Skeletal muscle tissue (tissue), 4 donors: ENCODE measurements around the gene LRRC45. TPM values are rescaled to one million over a fixed set of nuclear protein-coding genes. Genes with fewer than 3 reads are reported as not detected.

Source experiments
- H3K27ac ChIP-seq: one replicate; pipeline ENCODE4 v1.7.0; 2013; ENCODE audit warnings: mild to moderate bottlenecking, low read depth, low read length, inconsistent platforms
- H3K27me3 ChIP-seq, 3 donors: one replicate each; pipeline ENCODE4 v1.7.0; 2013; ENCODE audit warnings: low read length in 3 of 3; ENCODE audit not compliant: control insufficient read depth in 3 of 3, insufficient read depth in 3 of 3
- H3K36me3 ChIP-seq, 3 donors: one replicate each; pipeline ENCODE4 v1.7.0; 2013; ENCODE audit warnings: low read length in 3 of 3; ENCODE audit not compliant: control insufficient read depth in 3 of 3, insufficient read depth in 3 of 3
- H3K4me1 ChIP-seq, 3 donors: one replicate each; pipeline ENCODE4 v1.7.0; 2013; ENCODE audit warnings: low read length in 3 of 3, mild to moderate bottlenecking in 3 of 3; ENCODE audit not compliant: control insufficient read depth in 3 of 3, insufficient read depth in 3 of 3
- H3K4me3 ChIP-seq, 3 donors: one replicate each; pipeline ENCODE4 v1.7.0; 2013; ENCODE audit warnings: low read length in 3 of 3
- H3K9ac ChIP-seq, 3 donors: one replicate each; pipeline ENCODE4 v1.7.0; 2013; ENCODE audit warnings: low read length in 3 of 3, mild to moderate bottlenecking in 3 of 3, moderate library complexity in 2 of 3, low read depth in 1 of 3
- H3K9me3 ChIP-seq, 3 donors: one replicate each; pipeline ENCODE4 v1.7.0; 2013; ENCODE audit warnings: low read length in 3 of 3; ENCODE audit not compliant: control insufficient read depth in 3 of 3
- total RNA-seq: library from RNA; depleted of rRNA; stranded (reverse); fragments of >200 nt; gene quantifications from one replicate; pipeline ENCODE4 v1.2.3, GENCODE V29; 2014
- donor health status: Osteomylitis.

The LRRC45 gene
- total RNA-seq, 1 donor from 2014 or later: 7.8 TPM

DNA sequence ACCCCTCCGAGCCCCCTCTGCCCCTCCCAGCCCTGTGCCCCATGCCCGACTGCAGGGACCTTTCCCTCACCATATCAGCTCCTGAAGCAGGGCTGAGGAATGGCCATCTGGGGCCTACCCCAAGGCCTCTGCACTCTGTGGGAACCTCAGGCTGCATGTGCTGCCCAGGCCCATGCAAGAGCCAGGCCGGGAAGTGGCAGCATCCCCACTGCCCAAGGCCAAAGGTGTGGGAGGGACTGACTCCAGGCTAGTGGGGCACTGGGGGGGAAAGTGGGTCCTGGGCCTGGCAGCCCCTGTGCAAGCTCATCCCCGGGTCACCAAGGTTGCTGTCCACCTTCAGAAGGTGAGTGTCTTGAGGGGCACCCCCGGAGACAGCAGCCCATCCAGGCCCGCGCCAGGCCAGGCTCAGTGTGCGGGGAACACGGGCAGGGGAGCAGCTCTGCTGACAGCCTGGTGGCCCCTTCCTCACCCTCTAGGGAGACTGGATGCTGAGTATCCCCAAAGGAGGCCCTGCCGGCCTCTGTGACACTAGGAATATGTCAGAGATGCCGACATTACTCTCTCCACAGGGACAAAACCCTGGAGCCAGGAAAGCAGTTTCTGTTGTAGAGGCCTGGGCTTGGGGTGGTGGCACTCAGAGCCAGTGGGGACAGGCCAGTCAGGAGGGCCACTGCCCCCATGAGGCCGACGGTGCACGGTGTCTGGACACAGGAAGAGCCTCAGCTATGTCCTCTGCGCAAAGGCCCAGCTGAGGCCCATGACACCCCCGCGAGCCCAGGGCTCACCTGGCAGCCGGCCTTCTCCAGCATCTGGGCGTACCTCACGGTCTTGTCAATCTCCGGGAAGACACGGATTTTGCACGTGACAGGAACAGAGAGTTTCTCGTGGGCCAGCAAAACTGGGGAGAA, 39.2 kb downstream of the LRRC45 start:
- no peak overlapping the region for H3K27ac ChIP-seq
- no peaks in the 10 kb centered on the region for H3K27me3 ChIP-seq
- no peaks in the 10 kb centered on the region for H3K9me3 ChIP-seq
- H3K36me3 ChIP-seq: peaks cover 46 to 53% (median 47%) of the 10 kb centered on the region in 3 donors
- peaks cover 21 to 30% (median 25%) of the 10 kb centered on the region in 3 donors for H3K4me1 ChIP-seq
- H3K4me3 ChIP-seq: no peak overlapping the region
- H3K9ac ChIP-seq: no peak overlapping the region

GRCh38 chr17:82062984-82063368, 39.9 kb downstream of the LRRC45 start:
- Histone ChIP-seq H3K4me1 (peaks cover 21 to 30% (median 25%) of the 10 kb centered on the region in 3 donors), H3K27me3 (no peaks in the 10 kb centered on the region), H3K27ac (no peak overlapping the region), H3K36me3 (peaks cover 40 to 48% (median 44%) of the 10 kb centered on the region in 3 donors), H3K4me3 (no peak overlapping the region), H3K9me3 (no peaks in the 10 kb centered on the region), H3K9ac (no peak overlapping the region)

DNA sequence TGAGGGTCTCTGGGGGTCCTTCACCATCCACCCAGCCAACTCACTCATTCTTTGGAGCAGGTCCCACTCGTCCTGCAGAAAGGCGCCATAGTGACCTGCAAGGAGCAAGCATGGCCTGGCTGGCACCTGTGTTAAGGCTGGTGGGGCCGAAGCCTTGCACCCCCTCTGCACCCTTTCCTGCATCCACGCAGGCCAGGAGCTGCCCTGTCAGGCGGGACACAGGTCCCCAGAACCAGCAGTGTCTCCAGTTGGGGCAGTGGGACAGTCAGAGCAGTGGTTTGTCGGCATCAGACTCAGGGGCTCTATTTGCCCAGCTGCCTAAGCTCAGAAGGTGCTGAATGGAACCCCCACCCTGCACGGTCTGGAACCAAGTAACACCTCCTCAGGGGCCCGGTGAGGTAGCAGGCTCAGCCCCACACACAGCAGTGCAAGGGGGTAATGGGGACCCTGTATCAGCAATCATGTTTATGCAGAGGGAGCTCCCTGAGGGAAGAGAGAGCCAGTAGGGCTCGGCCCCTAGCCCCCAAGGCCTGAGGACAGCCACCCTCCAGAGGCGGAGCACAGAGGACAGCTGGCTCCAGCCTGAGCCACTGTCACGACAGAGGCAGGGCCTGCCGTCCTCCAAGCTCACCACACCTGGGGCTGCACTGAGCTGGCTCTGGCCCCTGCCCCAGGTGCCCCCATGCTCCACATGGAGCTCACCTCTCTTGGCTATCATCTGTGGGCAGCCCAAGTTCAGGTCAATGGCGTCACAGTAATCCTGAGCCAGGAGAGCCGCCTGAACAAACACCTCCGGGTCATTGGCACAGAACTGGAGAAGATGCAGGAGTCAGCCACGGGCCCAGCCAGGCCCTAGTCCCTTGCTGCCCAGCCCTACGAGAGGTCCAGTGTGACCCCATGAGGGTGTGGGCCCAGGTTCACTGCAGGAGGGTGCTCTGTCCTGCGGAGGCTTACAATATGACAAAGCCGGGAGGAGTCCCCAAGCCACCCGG, 40.6 kb downstream of the LRRC45 start:
- Histone ChIP-seq H3K36me3 (peaks cover 40 to 46% (median 42%) of the 10 kb centered on the region in 3 donors), H3K27me3 (no peaks in the 10 kb centered on the region), H3K27ac (no peak overlapping the region), H3K4me3 (peak overlapping the region in 1 of 3 donors; percentile 91), H3K4me1 (peaks cover 21 to 30% (median 25%) of the 10 kb centered on the region in 3 donors), H3K9me3 (no peaks in the 10 kb centered on the region), H3K9ac (peak overlapping the region in 1 of 3 donors; percentile 96)

- Histone ChIP-seq H3K9ac (peak overlapping the region; percentile 83 to 96 (median 93)), H3K27me3 (no peaks in the 10 kb centered on the region), H3K4me3 (peak overlapping the region; percentile 66 to 91 (median 80)), H3K36me3 (peaks cover 38 to 41% (median 40%) of the 10 kb centered on the region in 3 donors), H3K27ac (no peak overlapping the region), H3K9me3 (no peaks in the 10 kb centered on the region), H3K4me1 (peaks cover 21 to 30% (median 25%) of the 10 kb centered on the region in 3 donors)
These were observed 41.5 kb downstream of the LRRC45 start for GRCh38 chr17:82064433-82065192.

DNA sequence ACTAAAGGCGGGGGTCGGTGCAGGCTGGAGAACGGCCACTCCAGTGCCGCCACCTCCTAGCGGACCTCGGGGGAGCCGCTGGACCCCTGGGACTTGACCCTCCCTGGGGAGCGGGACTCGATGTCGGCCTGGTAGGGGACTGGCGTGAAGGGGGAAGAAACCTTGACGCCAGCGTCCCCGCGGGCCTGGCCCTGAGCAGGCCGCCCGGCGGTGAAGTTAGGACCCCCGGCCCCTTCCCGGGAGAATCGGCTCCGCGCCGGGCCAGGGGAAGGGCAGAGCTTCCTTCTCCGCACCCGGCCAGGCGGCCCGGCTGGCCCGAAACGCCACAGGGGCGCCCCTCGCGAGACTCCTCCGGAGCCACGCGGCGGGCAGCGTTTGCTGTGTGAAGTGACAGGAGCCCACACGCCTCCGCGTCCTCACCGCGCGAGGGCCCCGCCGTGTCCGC, 42.1 kb downstream of the LRRC45 start:
- peak overlapping the region; percentile 83 to 96 (median 93) for H3K9ac ChIP-seq
- no peaks in the 10 kb centered on the region for H3K27me3 ChIP-seq
- peak overlapping the region; percentile 66 to 91 (median 80) for H3K4me3 ChIP-seq
- H3K4me1 ChIP-seq: peaks cover 21 to 30% (median 25%) of the 10 kb centered on the region in 3 donors
- no peaks in the 10 kb centered on the region for H3K9me3 ChIP-seq
- H3K27ac ChIP-seq: peak overlapping the region; percentile 47
- H3K36me3 ChIP-seq: peaks cover 33 to 35% (median 34%) of the 10 kb centered on the region in 3 donors

DNA sequence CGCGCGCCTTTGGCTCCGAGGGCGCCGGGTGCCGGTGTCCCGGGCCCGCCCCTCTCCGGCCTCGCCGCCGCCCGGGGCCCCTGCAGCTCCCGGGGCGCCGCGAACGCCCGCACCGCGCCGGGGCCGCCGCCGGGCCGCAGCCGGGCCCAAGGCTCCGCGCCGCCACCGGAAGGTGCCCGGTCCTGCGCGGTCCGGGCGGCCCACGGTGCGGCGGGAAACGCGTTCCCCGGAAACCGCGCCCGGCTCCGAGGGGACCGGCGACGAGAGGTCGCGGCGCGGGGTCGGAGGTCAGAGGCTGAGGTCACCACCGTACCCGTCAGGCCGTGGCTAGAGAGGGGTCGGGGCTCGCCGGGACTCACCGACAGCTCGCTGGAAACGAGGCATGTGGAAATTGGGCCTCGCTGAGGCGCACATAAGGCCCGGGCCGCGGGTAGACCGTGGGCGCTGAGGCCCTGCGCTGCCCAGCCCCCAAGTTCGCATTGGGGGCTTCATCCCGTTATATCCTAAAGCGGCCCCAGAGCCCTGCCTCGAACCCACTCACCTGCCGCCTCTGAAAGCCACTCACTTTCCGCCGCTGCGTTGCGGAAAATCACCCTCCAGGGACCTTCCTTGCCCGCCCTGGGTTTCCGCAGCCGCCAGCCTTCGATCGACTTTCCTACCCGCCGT, 42.7 kb downstream of the LRRC45 start, which contains the start of gene DUS1L:
DUS1L (minus strand) TSS at position 167 of the 666 bp plus-strand sequence. CDS start 745 bp downstream, outside the sequence.
- peak within 1 kb of the TSS; percentile 91 to 96 (median 96) for H3K9ac ChIP-seq
- no peaks in the 10 kb centered on the region for H3K9me3 ChIP-seq
- peaks cover 21 to 30% (median 25%) of the 10 kb centered on the region in 3 donors for H3K4me1 ChIP-seq
- peak within 1 kb of the TSS; percentile 66 to 91 (median 89) for H3K4me3 ChIP-seq
- peaks cover 28 to 30% (median 29%) of the 10 kb centered on the region in 3 donors for H3K36me3 ChIP-seq
- H3K27me3 ChIP-seq: no peaks in the 10 kb centered on the region
- peak within 1 kb of the TSS; percentile 91 for H3K27ac ChIP-seq

DNA sequence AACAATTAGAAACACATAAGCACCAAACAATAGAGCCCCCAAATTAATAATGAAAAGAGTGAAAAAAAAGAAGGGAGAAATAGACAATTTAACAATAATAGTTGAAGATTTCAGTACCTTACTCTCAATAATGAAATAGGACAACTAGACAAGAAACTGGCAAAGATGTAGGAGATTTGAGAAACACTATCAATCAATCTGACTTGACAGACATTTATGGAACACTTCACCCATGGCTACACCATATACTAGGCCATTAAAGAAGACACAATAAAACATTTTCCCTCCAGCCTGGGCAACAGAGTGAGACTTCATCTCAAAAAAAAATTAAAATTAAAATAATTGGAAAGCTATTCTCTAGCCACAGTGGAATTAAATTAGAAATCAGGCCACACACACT, 47.5 kb downstream of the LRRC45 start:
- H3K9ac ChIP-seq: no peak overlapping the region
- H3K4me3 ChIP-seq: no peak overlapping the region
- no peak overlapping the region for H3K27ac ChIP-seq

DNA sequence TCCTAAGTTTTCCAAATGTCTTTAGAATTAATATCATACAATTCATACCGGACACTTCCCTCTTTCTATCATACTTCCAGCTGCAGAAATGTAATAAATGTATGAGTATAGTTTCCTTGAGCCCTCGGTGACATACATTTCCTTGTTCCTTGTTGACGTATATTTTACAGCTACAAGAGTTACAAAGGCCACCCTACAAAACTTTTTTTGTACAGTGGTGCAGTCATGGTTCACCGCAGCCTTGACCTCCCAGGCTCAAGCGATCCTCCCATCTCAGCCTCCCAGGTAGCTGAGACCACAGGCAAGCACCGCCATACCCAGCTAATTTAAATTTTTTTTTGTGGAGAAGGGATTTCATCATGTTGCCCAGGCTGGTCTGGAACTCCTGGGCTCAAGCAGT, 49.7 kb downstream of the LRRC45 start:
- Histone ChIP-seq H3K27me3 (no peaks in the 10 kb centered on the region), H3K36me3 (no peaks in the 10 kb centered on the region), H3K9me3 (no peaks in the 10 kb centered on the region), H3K9ac (no peak overlapping the region), H3K4me1 (no peaks in the 10 kb centered on the region), H3K27ac (no peak overlapping the region), H3K4me3 (no peak overlapping the region)

More for the DNA sequence above, 47.5 kb downstream of the LRRC45 start:
- Histone ChIP-seq H3K4me1 (peaks cover 3 to 8% (median 5%) of the 10 kb centered on the region in 3 donors), H3K9me3 (no peaks in the 10 kb centered on the region), H3K27me3 (no peaks in the 10 kb centered on the region), H3K36me3 (no peaks in the 10 kb centered on the region)
